ENCODE results near the gene TNS3. TPM values are rescaled to one million over a fixed set of nuclear protein-coding genes. Genes with fewer than 3 reads are reported as not detected.

Gene TNS3
- total RNA-seq, 1 experiment from 2014 or later: 27.6 TPM

DNA sequence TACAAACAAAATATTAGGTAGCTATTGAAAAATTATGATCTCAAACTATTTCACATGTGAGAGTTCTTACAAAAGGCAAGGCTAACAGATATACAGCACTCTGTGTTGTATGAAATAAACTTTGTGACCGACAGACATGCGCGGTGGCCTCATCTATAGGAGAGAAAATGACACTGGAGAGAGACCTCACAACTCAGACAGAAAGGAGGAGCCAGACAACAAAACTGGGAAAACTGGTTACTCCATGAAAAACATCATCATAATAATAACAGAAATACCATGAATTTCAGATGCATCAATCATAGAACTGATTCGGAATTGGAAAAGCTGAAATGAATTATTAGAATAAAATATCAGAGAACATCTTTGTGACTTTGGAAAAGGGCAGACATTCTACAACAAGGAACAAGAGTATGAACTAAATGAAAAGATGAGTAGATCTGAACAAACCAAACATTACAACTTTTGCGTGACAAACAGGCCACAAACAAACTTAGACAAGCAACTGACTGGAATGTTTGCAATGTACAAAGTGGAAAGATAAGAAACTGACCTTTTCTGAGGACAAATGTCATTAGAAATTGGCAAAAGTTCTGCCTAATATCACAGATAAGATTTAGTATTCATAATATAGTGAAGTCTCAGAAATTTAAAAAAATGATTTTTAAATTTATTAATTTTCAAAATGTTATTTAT, 69.3 kb downstream of the TNS3 start:
- peaks cover 25% of the 10 kb centered on the region for H3K36me3 ChIP-seq

DNA sequence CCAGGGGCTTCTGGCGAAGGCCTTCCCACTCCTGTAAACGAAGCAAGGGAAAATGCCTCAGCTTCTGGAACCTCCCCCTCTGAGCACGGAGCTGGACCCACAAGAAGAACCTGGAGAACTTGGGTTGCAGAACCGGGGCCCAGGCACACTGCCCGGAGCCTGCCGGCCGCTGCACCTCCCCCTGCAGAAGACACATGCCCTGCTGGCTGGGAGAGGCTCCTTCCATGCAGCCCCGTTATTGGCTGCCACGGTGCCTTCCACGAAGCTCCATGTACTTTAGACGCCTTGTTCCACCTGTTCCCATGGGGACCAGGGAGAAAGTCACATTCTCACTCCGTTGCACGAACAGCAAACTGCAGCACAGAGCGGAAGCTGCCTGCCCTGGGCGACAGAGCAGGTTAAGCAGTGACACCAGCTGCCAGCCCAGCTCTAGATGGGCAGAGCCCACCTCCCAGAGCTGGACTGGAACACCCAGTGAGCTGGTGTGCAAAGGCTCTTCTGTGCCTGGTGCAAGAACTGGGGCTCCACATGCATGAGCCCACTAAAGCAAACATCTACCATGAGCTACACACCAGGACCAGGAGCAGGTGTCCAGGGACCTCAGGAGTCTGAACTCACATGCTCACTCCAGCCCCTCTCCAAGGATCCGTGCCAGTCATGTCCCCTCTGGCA, 70.1 kb downstream of the TNS3 start:
- peaks cover 20% of the 10 kb centered on the region for H3K36me3 ChIP-seq
- H3K4me3 ChIP-seq: no peak overlapping the region
- no peaks in the 10 kb centered on the region for H3K9me3 ChIP-seq
- H3K27me3 ChIP-seq: no peaks in the 10 kb centered on the region
- no peak for DNase-seq

More for the DNA sequence above, 69.3 kb downstream of the TNS3 start:
- Histone ChIP-seq H3K27me3 (no peaks in the 10 kb centered on the region), H3K4me3 (no peak overlapping the region), H3K9me3 (no peaks in the 10 kb centered on the region)
- no peak for DNase-seq

DNA sequence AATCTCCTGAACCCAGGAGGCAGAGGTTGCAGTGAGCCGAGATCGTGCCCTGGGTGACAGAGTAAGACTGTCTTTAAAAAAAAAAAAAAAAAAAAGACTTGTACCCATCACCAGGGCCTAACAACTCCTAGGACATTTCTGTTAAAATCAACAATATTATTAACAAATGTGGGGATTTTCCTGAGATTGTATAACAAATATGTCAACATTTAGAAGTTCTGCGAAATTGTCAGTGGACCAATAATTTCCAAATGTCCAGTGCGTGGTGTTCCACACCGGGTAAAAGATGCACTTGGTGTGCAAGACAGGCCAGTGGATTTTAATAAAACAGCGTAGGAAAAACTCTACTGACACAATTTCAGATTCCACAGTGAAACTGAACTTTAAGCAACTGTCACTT, 71.1 kb downstream of the TNS3 start:
- no peak overlapping the region for H3K4me3 ChIP-seq
- H3K27me3 ChIP-seq: no peaks in the 10 kb centered on the region
- DNase-seq: no peak
- H3K36me3 ChIP-seq: peaks cover 17% of the 10 kb centered on the region
- no peaks in the 10 kb centered on the region for H3K9me3 ChIP-seq

DNA sequence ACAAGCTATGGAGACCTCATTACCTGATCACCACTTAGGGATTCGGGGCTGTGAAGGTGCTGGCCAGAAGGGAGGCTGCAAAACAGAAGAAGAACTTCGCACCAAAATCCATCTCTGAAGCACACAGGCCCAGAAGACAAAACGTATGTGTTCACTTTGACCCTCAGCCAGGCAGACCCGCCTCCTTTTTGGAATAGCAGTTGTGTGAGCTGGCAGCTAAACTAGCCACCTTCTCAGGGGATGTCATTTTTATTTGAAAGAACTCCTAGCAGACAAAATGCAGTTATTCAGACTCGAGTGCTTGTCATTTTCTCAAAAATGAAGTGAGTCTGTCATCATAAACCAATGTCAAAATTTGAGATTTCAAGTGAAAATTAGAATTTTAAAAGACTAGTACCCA, 71.7 kb downstream of the TNS3 start:
- Histone ChIP-seq H3K36me3 (peaks cover 11% of the 10 kb centered on the region), H3K9me3 (no peaks in the 10 kb centered on the region), H3K27me3 (no peaks in the 10 kb centered on the region), H3K4me3 (no peak overlapping the region)
- DNase-seq: no peak

DNA sequence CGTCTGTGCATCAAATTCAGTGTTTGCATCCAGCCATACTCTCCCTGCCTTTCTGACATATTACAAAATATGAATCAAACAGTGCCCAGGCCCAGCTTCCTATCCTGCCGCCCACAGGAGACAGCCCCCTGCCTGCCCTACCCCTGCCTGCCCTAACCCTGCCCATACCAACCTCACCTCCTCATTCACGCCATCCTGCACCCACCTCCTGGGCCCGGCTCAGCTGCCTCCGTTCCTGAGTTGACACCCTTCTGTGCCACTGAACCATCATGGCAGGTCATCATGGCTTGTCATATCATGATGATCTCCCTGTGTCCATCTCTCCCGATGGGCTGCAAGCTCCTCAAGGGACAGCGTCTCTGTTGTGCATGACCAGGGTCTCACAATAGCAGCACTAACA, 72.3 kb downstream of the TNS3 start:
- Histone ChIP-seq H3K36me3 (peaks cover 13% of the 10 kb centered on the region), H3K9me3 (no peaks in the 10 kb centered on the region), H3K4me3 (no peak overlapping the region), H3K27me3 (no peaks in the 10 kb centered on the region)
- no peak for DNase-seq

DNA sequence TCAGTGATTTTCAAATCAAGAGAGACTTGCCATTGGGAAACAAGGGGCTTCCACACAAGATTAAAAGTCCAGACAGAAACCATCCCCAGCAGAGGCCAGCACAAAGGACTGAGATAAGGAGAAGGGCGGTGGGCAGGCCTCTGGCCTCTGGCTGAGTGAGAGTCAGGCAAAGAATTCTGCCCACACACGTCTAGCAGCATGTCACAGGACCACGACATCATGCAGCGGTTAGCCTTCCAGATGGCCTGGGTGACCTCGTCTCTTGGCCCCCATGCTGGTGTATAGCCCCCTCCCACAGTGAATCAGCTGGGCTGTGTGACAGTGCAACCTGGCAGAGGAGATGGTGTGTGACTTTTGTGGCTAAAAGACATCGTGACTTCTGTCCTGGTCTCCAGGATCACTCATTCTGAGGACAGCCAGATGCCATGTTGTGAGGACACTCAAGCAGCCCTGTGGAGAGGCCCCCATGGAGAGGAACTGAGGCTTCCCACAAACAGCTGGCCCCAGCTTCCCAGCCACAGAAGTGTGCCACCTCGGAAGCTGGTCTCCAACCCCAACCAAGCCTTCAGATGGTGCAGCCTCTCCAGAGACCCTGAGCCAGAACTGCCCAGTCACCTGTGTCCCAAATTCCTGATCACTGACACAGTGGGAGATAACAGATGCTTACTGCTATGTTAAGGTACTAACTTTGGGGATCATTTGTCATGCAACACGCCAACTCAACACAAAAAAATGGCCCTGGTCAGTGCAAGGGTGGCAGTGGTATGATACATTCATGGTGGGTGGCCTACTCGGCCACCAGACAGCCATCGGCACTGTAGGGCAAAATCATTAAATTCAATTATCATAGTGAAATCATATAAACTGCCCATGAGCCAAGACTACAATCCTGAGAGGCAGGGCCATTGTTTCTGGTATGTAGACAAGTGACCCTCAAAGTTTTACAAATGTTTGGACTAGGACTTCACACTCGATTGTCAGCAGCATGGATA, 73.2 kb downstream of the TNS3 start:
- Histone ChIP-seq H3K9me3 (no peaks in the 10 kb centered on the region), H3K4me3 (no peak overlapping the region), H3K27me3 (no peaks in the 10 kb centered on the region), H3K36me3 (peaks cover 13% of the 10 kb centered on the region)
- DNase-seq: no peak

DNA sequence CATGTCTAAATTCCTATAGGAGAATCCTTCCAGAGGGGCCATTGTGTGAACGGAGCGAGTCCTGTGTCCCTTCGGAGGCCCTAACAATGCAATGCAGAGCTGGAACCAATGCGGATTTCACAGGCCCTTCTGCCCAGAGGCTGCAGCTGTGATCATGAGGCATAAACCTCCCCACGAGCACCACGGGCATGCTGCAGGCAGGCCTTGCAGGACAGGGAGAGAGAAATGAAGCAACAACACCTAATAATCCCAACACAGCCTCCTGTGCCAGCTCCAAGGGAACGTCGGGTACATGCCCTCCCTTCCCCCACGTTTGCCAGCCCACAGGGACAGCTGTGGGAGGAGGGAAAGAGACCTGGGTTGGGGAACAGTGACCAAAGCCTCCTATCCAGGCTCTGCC, 74.4 kb downstream of the TNS3 start:
- H3K36me3 ChIP-seq: peaks cover 13% of the 10 kb centered on the region
- H3K4me3 ChIP-seq: no peak overlapping the region
- no peaks in the 10 kb centered on the region for H3K9me3 ChIP-seq
- no peak for DNase-seq
- H3K27me3 ChIP-seq: no peaks in the 10 kb centered on the region

DNA sequence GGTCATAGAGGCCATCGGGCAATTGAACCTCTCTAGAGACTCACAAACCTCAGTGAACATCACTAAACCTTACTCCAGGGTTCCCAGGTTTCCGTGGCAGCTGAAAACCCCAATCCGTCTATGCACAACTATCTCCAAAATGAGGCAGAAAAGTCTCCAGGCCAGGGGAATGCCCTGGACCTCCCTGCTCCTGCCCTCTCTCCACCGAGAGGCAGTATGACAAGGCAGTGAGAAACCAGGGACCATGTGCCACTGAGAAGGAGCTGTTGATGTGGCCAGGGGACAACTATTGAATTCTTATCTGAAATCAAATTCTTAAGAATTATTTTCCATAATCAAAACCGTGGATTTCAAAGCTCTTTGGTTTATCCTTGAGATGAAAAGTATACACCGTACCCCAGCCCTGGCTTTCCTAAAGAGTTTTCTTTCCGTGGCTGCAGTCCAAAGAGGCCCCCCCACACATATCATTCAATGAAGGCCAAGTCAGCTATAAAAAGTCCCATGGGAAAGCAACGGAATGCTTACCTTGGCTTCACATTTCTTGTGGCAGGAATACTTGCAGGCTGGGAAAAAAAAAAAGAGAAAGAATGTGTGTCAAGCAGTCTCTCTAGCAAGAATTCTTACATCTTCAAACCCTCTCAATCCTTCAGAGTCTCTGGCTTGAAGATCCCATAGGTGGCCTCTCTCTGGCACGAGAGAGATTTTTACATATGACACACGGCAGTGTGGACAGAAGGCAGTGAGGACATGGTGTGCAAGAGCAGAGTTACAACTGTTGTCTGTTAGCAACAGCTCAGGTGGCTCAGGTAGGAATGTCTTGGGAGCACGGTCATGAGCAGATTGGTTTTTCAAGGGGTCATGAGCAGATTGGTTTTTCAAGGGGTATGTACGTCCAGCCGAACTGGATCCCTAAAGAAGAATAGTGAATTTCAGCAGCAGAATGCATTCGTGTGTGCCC, 75.2 kb downstream of the TNS3 start:
- Histone ChIP-seq H3K4me3 (no peak overlapping the region), H3K36me3 (peaks cover 13% of the 10 kb centered on the region), H3K27me3 (no peaks in the 10 kb centered on the region), H3K9me3 (no peaks in the 10 kb centered on the region)
- no peak for DNase-seq

DNA sequence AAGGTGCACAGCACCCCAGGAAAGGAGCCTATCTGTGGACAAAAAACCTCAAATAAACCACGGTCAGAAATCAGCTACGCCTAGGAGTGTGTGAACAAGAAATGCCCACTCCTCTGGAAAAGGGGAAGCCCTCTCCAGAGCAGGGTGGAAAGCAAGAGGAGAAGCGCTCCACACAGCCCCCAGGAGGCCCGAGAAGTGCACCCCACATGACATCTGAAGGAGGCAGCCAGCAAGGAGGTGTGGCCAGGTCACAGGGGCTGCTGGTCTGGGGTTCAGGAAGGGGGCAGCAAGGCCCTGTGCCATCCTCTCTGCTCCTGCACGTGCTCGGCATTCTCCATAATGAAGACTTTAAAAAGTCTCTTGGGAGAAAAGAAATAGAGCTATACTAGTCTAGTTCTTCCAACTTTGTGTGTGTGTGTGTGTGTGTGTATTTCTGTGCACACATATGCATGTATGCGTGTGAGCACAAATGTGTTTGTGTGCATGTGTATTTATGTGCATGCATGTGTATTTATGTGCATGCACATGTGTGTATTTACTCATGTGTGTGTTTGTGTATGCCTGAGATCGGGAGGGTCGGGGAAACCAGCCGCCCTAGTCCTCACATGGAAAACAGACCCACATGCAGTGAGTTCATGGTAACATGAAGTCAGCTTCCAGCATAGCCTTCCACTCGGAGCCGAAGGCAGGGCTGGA, 76.5 kb downstream of the TNS3 start:
- peaks cover 13% of the 10 kb centered on the region for H3K36me3 ChIP-seq
- DNase-seq: no peak
- H3K9me3 ChIP-seq: no peaks in the 10 kb centered on the region

DNA sequence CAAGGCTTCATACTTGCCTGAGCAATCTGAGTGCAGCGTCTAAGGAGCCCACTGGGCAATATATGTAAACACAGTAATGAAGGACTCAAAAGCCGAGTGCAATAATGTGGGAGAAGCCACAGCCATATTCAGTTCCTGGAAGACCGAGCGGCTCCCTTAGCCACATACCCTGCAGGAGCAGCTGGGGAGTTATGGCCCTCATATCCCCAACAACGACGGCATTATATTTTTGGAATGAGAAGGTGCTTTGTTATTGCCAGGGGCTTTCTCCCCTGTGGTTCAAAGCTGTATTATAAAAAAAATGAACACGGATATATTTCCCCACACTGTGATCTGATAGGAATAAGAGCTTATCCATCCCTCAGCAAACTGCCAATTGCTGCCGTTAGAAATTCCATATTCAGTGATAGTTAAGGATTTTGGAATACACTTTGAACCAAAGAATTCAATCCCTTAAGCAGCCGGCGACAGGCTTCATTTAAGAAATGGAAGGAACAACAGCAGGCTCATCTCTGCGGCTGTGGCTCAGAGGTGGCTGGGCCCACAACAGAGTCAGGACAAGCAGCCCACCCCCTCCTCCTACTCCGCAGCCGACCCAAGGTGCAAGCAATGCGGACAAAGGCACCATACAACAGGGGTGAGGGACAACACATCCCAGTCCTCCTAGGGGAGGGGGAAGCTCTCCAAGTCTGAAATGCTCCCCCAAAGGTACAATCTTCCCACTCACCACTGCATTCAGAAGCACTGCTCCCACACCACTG, 77.2 kb downstream of the TNS3 start:
- Histone ChIP-seq H3K36me3 (peaks cover 9% of the 10 kb centered on the region), H3K9me3 (no peaks in the 10 kb centered on the region), H3K4me3 (no peak overlapping the region), H3K27me3 (no peaks in the 10 kb centered on the region)
- DNase-seq: no peak

More for the DNA sequence above, 76.5 kb downstream of the TNS3 start:
- H3K27me3 ChIP-seq: no peaks in the 10 kb centered on the region
- H3K4me3 ChIP-seq: no peak overlapping the region

DNA sequence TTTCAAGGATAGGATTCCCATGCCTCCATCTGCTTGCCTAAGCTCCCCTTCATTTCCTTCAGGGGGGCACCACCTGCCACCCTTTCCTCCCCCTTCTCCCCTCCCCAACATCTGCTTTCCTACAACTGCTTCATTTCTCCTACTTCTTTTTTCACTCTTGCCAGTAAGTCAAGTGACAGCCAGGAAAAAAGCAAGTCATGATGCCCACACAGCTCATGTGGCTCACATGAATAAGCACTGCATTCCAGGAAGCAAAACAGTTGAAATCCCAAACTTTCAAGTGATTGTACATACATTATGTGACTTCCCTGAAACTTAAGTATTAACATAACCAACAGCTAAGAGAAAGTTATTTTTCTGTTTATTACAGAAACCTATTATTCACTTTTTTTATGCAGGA, 78.6 kb downstream of the TNS3 start:
- Histone ChIP-seq H3K36me3 (peaks cover 4% of the 10 kb centered on the region; the same call in 1 of the 2 replicates), H3K27me3 (no peaks in the 10 kb centered on the region), H3K4me3 (no peak overlapping the region), H3K9me3 (no peaks in the 10 kb centered on the region)
- no peak for DNase-seq

DNA sequence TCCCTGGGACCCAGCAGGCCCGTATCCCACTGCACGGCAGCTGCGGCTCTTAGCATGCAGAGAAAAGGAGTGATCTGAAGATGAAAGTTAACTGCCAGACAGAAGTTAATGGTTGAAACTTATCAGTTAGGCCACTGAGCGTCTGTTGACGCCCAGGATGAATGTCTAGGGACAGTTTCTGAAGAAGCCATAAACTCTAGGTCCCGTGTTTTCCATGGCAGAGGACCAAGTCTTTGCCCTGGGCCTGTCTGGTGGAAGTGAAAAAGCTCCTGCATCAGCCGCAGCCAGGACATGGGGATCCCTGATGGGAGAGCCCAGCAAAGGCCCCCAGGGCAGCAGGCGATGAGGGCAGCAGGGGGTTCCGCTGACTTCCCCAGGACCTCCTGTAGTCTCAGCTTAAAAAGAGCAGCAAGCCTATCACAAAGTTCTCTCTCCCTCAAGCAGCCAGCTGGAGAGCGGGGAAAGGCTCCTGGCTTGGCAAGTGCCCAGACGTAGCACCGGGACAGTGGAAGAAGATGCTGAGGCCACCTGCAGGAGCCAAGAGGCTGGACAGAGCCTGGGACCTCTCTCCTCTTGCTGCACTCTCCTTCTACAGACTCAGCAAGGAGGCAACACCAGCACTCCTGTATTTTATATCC, 79.6 kb downstream of the TNS3 start:
- Histone ChIP-seq H3K9me3 (no peaks in the 10 kb centered on the region), H3K4me3 (no peak overlapping the region), H3K27me3 (no peaks in the 10 kb centered on the region), H3K36me3 (peaks cover 2% of the 10 kb centered on the region; the same call in 1 of the 2 replicates)
- DNase-seq: no peak

DNA sequence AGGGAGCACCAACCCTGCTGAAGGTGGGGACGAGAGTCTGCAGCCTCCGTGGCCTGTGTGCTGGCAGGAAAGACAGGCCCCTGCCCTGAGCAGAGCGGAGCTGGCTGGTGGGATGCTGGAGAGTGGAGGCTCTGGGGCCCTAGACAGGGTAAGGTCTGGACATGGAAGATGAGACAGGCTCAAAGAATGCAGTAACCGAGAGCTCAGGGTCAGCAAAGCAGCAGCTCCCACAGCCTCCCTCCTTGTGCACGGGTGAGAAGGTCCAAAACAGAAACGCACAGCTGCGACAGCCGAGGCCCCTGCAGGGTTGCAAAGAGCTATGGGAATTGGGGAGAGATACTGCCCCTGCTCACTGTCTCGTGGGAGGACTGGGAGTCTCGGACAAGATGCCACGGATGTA, 80.5 kb downstream of the TNS3 start:
- Histone ChIP-seq H3K4me3 (no peak overlapping the region), H3K36me3 (peaks cover 2% of the 10 kb centered on the region; the same call in 1 of the 2 replicates), H3K9me3 (no peaks in the 10 kb centered on the region), H3K27me3 (no peaks in the 10 kb centered on the region)
- no peak for DNase-seq

DNA sequence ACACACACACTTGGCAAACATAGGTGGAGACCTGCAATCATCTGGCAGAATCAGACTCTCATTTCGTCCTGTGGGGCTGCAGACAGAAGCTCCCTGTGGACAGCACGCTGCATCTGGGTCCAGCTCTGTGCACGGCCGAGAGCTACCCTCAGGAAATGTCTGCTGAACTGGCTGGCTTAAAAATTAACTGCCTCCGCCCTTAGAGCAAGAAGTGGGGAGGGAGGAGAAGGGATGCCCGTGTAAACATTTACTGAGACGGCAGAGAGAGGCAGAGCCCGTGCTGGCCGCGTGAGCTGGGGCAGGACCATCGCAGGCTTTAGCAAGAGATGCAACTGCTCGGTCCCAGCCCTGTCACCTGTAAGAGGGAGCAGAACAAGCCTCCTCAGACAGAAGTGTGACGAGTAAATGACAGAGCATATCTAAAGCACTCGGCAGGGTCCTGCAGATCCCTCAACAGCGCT, 81.8 kb downstream of the TNS3 start:
- H3K4me3 ChIP-seq: no peak overlapping the region
- H3K36me3 ChIP-seq: peaks cover 2% of the 10 kb centered on the region; the same call in 1 of the 2 replicates
- H3K27me3 ChIP-seq: no peaks in the 10 kb centered on the region
- no peaks in the 10 kb centered on the region for H3K9me3 ChIP-seq
- DNase-seq: no peak
